Right atrium auricular region (tissue), 2 donors: ENCODE measurements around the gene CAMK1G. TPM values are rescaled to one million over a fixed set of nuclear protein-coding genes. Genes with fewer than 3 reads are reported as not detected.

Source experiments
- DNase-seq: peaks from one replicate; pipeline ENCODE4 v3.0.0-alpha.2; 2019; ENCODE audit warnings: low spot score
- H3K27ac ChIP-seq, 2 donors: fragments of 200-600 bp; sonication (generic); 1 replicate in 1 of 2; 2 replicates in 1 of 2; pipeline ENCODE4 v1.5.1; 2016 to 2019
- H3K27me3 ChIP-seq, 2 donors: fragments of 200-600 bp; sonication (generic); one replicate each; pipeline versions ENCODE4 v1.5.1 to v1.6.0; 2017 to 2019
- H3K36me3 ChIP-seq: fragments of 200-600 bp; sonication (generic); one replicate; pipeline ENCODE4 v1.5.1; 2016
- H3K4me1 ChIP-seq, 2 donors: fragments of 200-600 bp; sonication (generic); one replicate each; pipeline versions ENCODE4 v1.5.1 to v1.6.0; 2017 to 2019
- H3K4me3 ChIP-seq, 2 donors: fragments of 200-600 bp; sonication (generic); 1 replicate in 1 of 2; 2 replicates in 1 of 2; pipeline ENCODE4 v1.5.1; 2017 to 2019; ENCODE audit warnings: mild to moderate bottlenecking in 1 of 2, moderate library complexity in 1 of 2
- H3K9me3 ChIP-seq, 2 donors: fragments of 200-600 bp; sonication (generic); one replicate each; pipeline ENCODE4 v1.5.1; 2019
- total RNA-seq, 2 donors: library from RNA; depleted of rRNA; stranded (reverse); fragments of >200 nt; gene quantifications; one replicate each; pipeline ENCODE4 v1.1.0, GENCODE V29; 2016
- TF ChIP-seq, protein P1 (sequence below), 2 donors: fragments of 200-600 bp; sonication (generic); IDR thresholded peaks; one replicate each; pipeline ENCODE4 v1.5.1; 2019; ENCODE audit warnings: antibody characterized with exemption in 2 of 2

The CAMK1G gene
- total RNA-seq, 2 donors from 2014 or later, result 0.28 TPM; not detected in 1

DNA sequence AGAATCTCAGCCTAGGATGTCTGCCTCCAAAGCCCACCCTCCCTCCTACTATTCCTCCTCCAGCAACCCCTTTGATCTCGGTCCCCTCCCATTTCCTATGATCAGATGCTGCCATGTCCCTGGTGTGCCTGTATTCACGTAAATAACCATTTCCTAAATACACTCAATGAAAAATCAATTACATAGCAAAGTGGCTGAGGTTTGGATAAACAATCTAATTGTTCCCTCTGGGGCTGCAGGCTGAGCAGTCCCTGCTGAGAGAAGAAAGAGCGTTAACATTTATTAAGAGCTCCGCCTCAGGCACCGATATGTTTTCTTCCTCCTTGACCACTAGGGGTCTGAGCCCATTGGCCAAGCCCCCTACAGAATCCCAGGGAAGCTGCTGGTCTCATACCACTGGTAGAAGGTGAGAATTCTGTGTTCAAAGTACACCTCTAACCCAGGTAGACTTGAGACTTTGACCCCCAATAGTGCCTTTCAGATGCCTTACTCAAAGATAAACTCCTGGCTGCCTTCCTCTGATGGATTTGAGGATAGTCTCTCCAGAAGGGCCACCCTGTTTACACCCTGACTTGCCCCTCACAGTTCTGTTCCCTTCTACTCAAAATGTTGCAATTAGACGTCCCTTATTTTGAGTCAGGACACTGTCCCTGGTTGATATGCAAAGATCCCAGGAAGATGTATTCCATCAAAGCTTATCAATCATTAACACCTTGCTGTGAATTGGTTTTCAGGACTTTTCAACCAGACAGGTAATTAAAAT lies 33.9 kb upstream of the CAMK1G start:
- Histone ChIP-seq H3K9me3 (no peaks in the 10 kb centered on the region), H3K4me1 (no peaks in the 10 kb centered on the region), H3K36me3 (no peaks in the 10 kb centered on the region), H3K27ac (no peak overlapping the region), H3K4me3 (no peak overlapping the region), H3K27me3 (no peaks in the 10 kb centered on the region)
- TF ChIP-seq, protein P1, sequence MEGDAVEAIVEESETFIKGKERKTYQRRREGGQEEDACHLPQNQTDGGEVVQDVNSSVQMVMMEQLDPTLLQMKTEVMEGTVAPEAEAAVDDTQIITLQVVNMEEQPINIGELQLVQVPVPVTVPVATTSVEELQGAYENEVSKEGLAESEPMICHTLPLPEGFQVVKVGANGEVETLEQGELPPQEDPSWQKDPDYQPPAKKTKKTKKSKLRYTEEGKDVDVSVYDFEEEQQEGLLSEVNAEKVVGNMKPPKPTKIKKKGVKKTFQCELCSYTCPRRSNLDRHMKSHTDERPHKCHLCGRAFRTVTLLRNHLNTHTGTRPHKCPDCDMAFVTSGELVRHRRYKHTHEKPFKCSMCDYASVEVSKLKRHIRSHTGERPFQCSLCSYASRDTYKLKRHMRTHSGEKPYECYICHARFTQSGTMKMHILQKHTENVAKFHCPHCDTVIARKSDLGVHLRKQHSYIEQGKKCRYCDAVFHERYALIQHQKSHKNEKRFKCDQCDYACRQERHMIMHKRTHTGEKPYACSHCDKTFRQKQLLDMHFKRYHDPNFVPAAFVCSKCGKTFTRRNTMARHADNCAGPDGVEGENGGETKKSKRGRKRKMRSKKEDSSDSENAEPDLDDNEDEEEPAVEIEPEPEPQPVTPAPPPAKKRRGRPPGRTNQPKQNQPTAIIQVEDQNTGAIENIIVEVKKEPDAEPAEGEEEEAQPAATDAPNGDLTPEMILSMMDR (IDR thresholded peaks at IDR 0.05), result no peak
- no peak for DNase-seq

- Histone ChIP-seq H3K4me1 (no peaks in the 10 kb centered on the region), H3K4me3 (no peak overlapping the region), H3K27me3 (no peaks in the 10 kb centered on the region), H3K36me3 (no peaks in the 10 kb centered on the region), H3K27ac (no peak overlapping the region), H3K9me3 (no peaks in the 10 kb centered on the region)
- TF ChIP-seq, protein P1 (IDR thresholded peaks at IDR 0.05), result no peak
- no peak for DNase-seq
Measured at GRCh38 chr1:209550519-209550918, 33.0 kb upstream of the CAMK1G start.

GRCh38 chr1:209552406-209553264 lies 30.9 kb upstream of the CAMK1G start:
- no peaks in the 10 kb centered on the region for H3K27me3 ChIP-seq
- no peak overlapping the region for H3K4me3 ChIP-seq
- TF ChIP-seq, protein P1 (IDR thresholded peaks at IDR 0.05), result no peak
- H3K36me3 ChIP-seq, result no peaks in the 10 kb centered on the region
- H3K4me1 ChIP-seq, result no peaks in the 10 kb centered on the region
- DNase-seq, result no peak
- no peak overlapping the region for H3K27ac ChIP-seq
- H3K9me3 ChIP-seq, result no peaks in the 10 kb centered on the region

- TF ChIP-seq, protein P1 (IDR thresholded peaks at IDR 0.05), result no peak
Measured at GRCh38 chr1:209554761-209555611, 28.5 kb upstream of the CAMK1G start.

GRCh38 chr1:209556162-209556690 lies 27.3 kb upstream of the CAMK1G start:
- Histone ChIP-seq H3K9me3 (no peaks in the 10 kb centered on the region), H3K27me3 (no peaks in the 10 kb centered on the region), H3K27ac (no peak overlapping the region), H3K4me3 (no peak overlapping the region), H3K4me1 (no peaks in the 10 kb centered on the region), H3K36me3 (no peaks in the 10 kb centered on the region)
- TF ChIP-seq, protein P1 (IDR thresholded peaks at IDR 0.05), result no peak
- DNase-seq, result no peak

More at GRCh38 chr1:209554761-209555611, 28.5 kb upstream of the CAMK1G start:
- H3K4me1 ChIP-seq, result no peaks in the 10 kb centered on the region
- no peak overlapping the region for H3K27ac ChIP-seq
- no peaks in the 10 kb centered on the region for H3K27me3 ChIP-seq
- no peaks in the 10 kb centered on the region for H3K9me3 ChIP-seq
- no peaks in the 10 kb centered on the region for H3K36me3 ChIP-seq
- no peak for DNase-seq
- no peak overlapping the region for H3K4me3 ChIP-seq
